GM21423 (cell line): ENCODE measurements around the gene SLC38A11.
"Not testable (repeated sequence)": the region's sequence is repeated elsewhere in the genome, so short reads cannot be mapped to it uniquely, and the experiment has no call there.

Source experiments
- ATAC-seq: cut with Tn5 transposase; IDR thresholded peaks from one replicate; pipeline ENCODE4 v1.9.1; 2021; ENCODE audit warnings: mild to moderate bottlenecking, moderate library complexity; ENCODE audit not compliant: unreplicated experiment

SLC38A11 gene

DNA sequence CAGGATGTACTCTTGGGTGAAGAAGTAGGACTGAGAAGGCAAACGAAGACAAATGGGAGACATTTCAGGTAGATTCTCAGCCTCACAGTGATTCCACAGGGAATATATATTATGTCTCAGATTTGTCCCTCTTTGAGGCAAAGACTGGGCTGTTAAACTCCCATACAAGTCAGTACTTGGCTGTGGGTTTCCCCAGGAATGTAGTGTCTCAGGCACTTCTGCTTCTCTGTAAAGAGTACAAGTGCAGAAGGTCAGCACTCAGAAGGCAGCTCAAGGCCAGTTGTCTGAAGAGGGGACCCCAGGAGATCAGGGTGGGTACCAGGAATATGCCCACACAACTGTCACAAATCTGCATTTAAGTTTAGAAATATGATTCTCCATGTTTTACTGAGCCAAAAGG is 73.8 kb downstream of the SLC38A11 start:
- no peak for ATAC-seq

DNA sequence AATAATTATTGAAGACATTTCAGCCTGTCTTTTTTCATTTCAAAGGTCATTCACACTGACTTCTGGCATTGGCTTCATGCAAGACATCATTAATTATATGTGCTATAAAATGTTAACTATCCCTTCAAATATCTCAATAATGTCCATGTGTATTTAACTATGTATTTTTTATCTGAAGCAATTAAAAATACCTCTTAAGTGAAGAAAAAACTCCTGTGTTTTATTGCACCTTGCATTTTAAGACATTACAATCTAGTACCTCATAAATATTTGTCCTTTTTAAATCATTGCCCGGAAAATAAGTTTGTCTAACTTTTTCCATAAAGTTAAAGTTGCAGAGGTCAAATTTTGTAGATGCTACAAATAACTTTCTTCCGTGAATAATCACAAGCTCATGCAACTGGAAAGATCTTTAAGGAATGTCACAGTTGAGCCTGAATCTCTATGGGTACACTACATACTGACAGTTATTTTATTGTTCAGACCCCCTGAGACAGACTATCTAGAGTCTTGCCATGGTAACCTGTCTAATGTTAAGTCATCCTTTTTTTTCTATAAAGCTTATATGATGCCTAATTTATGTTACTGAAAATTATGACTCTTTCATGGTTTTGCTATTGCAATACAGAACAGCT is 75.3 kb downstream of the SLC38A11 start:
- no peak for ATAC-seq

DNA sequence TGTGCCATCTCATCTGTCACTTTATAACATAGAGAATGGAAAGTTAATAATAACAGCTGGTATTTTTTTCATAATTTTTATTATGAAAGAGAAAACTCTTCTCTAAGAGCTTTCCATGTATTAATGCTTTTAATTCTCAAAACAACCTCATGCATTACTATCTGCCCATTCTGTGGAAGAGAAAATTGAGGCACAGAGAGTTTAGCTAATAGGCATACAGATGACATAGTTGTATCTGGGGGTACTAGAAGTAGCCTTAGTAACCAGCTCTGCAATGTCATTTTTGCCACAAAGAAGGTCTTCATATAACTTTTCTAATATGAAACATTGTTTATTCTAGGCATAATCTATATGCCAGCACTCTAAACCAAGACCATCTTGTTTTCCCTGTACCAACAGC is 77.4 kb downstream of the SLC38A11 start:
- no peak for ATAC-seq

DNA sequence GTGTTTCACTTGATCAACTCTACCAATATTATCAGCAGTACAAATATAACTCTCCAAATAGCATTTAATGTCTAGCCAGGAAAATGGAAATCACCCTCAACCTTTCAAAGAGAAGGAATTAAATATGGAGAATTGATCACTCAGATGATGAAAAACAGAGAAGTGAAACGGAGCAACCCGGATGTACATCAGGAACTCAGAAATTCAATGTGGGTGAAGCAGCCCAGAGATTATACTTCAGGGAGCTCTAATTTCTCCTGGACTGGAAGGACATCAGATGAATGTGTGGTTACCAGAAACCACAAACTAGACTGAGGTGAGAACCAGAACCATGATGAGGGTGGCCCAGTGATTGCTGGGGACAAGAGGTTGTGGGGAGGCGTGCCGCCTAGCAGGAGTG is 78.2 kb downstream of the SLC38A11 start:
- no peak for ATAC-seq

DNA sequence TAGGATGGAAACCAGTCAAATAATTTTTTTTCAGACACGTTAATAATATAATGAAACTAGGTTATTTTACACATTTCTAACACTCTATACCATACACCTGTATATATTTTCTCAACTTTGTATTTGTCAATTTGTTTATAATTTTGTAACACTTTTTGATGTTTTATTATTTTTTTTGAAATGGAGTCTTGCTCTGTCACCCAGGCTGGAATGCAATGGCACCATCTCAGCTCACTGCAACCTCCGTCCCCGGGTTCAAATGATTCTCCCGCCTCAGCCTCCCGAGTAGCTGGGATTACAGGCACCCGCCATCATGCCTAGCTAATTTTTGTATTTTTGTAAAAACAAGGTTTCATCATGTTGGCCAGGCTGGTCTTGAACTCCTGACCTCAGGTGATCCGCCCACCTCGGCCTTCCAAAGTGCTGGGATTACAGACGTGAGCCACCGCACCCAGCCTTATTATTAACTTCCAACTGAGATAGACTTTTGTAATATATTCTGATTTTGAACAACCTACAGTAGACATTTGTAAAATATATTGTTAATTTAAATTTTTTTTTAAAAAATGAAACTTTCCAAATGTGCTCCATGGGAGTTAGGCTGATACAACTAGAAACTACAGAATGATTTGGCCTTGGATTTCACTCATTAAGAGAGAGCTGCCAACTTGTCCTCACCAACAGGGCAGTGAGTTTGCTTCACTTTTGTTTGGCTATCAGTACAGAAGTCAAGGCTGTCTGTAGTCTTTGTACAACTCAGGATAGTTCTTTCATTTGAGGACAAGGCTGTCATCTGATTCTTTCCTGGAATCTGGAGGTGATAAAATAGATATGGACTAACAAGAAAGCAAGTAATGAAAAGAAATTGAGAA is 79.8 kb downstream of the SLC38A11 start:
- ATAC-seq, result no peak

DNA sequence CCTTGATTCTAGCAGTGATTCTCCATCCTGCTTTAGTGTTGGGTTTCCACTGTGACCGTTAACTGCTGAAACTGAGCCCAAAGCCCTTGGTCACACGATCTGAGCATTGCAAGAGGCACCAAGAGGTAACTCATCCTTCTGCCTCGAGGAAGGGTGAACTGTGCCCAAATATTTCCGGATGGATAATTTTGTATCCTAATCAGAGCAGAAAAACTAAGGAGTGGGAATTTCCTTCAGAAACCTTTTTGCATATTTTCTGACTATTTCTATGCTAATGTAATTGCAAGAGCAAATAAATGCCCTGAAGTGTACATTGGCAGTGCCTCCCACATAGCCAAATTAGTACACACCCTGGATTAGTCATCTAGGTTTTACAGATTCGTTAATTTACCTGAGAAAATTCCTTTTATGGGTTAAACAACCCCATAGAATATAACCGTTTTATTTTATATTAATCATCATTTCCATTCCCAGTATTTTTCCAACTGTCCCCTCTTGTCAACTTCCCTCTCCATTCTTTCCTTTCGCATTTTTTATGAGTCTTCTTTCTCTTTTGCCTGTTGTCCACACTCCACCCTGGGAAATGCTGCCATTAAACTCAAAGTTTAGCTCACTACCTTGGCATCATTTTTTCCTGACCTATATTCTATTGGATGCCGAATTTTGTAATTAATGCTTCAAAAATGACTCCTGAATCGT is 82.0 kb downstream of the SLC38A11 start:
- ATAC-seq, result no peak

DNA sequence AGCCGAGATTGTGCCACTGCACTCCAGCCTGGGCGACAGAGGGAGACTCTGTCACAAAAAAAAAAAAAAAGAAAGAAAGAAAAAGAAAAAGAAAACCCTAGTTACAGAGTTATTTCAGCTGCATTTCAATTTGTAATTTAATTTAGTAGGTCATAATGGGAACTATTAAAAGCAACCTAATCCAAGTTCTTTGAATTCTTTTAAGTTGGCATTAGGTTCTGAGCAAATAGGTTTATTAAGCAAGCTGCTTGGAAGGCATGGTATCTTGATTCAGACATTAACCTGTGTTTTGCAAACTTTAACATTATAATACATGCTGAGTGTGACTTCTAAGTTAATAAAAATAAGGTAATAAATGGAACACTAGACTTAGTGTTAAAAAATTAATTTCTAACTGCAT is 83.9 kb downstream of the SLC38A11 start:
- ATAC-seq, result no peak

DNA sequence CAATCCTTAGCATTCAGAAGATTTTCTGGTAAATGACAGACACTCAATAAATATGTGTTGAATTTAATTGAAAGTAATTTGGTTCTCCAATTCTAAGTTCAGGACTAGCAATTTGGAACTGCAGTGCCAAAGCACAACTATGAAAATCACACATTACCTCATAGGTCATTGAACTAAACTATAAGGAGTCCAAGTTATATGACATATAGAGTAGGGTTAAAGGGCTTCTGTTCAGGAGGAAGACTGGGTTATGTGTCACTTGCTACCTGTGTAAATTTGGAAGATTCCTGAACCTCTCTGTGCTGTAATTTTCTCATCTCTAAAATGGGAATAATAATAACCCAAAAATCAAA is 85.9 kb downstream of the SLC38A11 start:
- no peak for ATAC-seq

DNA sequence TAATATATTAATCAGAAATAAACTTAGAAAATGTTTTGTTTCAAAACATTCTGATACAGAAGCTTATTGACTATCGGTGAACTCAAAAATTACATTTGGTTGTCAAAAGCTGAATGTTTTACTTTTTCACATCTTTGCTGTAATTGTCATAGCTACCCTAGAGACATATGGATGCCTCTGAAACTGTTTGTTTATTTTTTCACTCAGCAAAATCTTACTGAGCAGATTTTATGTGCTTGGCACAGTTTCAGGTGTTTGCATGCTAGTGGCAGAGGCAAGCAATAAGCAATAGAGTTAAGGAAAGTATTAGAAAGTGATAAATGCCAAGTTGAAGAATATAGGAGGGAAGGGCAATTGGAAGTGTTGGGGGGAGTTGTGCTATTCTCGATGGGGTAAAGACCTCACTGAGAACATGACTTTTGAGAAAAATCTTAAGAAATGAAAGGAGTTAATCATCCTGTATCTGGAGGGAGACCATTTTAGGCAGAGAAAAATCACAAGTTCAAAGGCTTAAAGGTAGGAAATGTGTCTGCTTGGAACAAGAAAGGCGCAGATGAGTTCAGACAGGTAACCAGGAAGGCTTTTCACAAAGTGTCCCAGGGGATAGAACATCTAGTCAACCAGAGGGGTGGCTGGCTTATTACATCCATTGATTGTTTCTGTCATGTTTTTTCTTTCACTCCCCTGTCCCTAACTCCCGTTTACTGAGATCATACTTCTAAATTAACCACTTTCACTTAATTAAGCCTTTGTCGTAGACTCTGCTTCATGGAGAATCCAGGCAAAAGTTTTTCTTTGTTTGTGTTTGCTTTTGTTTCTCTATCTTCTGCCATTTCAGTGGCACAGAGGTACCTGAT is 86.5 kb downstream of the SLC38A11 start:
- ATAC-seq, result no peak

DNA sequence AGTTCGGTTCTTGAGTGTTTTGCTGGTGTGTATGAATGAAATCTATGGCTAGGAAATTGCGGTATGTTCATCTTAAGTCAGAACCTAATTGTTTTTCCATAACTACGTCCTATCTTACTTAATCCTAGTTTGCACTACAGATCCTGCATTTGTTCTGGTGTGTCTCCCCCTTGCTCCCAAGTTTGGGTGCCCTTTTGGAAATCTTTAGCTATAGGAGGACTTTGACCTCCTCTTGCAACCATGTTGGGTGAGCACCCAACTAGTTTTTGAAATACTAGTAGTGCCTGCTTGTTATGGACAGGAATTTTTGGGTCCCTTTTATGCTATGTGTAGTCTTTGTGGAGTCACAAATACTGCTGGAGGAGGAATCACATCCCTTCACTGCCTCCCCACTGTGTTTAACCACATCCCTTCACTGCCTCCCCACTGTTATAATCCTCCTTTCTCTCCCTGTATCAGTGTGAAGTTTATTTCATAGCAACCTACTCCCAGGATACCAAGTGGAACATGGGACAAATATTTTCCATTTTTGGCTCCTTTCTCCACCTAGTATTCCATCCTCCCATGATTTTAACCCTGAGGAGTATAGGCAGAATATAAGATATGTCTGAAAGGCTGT is 87.4 kb downstream of the SLC38A11 start:
- no peak for ATAC-seq

DNA sequence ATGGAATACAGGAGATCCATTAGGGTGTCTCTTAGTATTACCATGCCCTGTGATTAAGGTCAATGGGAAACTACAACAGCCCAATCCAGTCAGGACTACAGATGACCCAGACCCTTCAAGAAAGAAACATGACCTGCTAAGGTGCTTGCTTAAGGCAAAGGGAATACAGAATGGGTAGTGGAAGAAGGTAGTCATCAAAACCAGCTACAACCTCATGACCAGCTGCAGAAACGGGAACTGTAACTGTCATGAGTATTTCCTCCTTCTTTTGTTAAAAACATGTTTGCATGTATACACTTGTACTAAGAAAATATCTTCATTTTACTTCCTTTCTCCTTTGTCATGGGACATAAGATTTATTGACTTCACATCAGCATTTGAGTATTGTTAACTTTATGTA is 88.9 kb downstream of the SLC38A11 start:
- not testable (repeated sequence) for ATAC-seq

DNA sequence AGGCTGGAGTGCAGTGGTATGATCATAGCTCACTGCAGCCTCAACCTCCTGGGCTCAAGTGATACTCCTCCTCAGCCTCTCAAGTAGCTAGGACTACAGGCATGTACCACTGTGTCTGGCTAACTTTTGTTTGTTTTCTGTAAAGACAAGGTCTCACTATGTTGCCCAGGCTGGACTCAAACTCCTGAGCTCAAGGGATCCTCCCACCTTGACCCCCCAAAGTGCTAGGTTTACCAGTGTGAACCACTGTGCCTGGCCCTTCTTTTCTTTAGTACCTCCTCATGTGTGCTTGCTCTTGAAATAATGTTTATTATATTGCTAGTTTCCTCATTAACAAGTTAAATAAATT is 94.7 kb downstream of the SLC38A11 start:
- no peak for ATAC-seq

DNA sequence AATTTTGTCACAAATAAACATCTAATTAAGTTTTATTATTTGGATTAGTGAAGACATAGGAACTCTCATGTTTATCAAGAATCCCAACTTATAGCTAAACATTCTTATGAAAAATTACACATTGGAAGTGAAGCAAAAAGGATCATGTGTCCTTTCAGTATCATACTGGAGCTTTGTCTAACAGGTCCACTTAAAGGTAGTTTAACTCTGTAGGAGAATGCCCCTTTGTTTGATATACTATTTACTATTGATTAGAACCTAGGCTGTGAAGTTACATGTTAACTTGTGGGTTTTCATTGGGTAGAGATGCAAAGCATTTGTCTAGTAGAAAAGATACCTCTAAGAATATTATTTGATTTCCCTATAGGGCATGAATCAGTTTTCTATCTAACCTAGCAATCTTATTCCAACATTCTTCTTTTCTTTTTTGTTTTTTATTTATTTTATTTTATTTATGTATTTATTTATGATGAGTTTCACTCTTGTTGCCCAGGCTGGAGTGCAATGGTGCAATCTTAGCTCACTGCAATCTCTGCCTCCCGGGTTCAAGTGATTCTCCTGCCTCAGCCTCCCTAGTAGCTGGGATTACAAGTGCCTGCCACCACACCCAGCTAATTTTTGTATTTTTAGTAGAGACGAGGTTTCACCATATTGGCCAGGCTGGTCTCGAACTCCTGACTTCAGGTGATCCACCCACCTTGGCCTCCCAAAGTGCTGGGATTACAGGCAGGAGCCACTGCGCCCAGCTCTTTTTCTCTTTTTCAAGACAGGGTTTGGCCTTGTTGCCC is 95.2 kb downstream of the SLC38A11 start:
- ATAC-seq, result not testable (repeated sequence)

DNA sequence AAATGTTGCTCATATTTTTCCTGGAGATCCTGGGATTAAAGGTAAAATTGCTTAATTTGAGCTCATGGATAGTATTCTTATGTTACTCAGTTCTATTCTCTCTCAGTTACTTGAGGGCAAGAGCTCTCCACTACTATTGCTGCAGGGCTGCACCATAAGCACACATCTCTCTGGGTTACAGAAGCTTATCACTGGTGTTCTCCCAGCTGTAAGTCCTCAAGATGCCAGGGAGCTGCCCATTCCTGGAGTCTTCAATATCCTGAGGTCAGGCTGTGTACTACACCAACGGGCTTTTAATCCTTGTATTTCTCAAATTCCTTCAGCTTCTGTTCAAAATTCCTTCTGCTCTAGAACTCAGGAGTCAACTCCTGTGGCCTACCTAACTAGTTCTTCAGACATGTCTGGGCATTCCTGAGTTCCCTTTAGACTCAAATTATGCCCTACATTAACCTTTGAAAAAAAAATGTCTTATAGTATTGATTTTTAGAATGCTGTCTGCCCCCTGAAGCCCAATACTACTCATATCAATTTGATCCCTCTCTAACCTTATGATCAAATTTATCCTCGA is 96.0 kb downstream of the SLC38A11 start:
- ATAC-seq, result no peak

DNA sequence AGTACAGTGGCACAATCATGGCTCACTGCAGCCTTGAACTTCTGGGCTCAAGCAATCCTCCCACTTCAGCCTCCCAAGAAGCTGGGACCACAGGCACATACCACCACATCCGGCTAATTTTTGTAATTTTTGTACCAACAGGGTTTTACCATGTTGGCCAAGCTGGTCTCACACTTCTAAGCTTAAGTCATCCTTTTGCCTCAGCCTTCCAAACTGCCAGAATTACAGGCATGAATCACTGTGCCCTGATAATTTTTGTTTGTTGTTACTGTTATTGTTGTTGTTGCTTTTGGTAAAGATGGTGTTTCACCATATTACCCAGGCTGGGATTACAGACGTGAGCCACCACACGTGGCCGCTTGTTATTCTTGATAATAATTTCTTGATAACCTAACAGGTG is 103.2 kb downstream of the SLC38A11 start:
- no peak for ATAC-seq

DNA sequence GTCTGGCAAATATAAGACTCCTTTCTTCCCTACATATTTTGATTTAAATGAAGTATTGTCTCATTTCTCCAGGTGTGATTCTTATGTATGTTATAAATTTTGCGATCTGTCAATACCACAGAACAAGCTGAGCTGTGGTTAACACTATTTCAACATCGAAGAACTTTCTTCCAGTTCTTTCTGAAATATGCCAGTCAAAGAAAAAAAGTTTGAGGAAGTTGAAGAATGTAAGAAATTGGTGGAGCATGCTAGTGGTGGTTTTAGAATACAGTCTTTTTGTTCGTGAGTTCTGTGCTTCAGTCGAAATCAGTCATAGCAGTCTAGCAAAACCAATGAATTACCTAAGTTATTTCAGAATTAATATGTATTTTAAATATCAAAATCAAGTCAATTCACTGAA is 105.1 kb downstream of the SLC38A11 start:
- ATAC-seq, result no peak

DNA sequence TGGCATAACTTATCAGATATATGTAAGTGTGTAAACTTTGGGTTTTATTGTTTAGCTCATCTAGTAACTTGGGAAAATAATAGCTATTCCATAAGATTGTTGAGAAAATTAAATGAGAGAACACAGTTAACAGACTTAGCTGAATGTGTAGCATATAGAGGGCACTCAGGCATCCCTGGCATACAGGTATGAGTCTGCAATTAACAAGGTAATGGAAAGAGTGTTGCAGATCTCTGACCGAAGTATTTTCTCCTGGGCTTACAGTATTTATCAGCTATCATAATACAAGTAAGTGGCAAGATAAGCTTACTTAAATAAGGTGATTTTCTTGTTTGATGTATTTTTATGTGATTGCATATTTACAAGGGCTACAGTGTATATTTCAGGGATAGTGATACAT is 105.8 kb downstream of the SLC38A11 start:
- no peak for ATAC-seq

DNA sequence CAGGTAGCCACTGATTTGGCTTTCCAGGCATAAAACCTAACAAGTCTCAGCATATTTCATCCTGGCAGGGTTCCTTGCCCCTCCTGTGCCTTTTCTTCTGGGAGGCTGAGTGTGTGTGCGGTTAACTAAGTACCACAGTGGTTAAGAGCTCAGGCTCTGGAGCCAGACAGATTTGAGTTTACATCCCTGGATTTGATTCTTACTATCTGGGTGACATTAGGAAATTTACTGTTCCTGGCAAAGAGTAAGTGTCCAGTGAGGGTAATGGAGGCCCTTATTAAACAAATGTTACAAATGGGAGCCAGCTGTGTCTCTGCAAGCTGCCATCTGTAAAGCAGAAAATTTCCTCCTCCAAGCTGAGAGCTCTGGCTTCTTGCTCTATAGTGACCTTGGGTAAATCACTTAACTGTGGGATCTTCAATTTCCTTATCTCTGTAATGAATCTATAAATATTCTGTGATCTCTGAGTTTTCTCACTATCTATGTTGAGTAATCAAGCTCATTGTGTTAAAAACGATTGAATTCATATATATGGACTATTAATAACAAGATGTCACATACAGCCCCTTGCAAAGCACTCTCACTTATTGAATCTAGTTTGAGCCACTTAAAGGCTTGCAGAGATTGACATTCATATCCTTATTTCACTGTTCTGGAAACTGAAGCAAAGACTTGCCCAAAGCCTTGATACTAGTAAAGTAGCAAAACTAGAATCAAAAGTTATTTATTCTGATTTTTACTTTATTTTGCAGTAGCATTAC is 107.2 kb downstream of the SLC38A11 start:
- ATAC-seq, result no peak

DNA sequence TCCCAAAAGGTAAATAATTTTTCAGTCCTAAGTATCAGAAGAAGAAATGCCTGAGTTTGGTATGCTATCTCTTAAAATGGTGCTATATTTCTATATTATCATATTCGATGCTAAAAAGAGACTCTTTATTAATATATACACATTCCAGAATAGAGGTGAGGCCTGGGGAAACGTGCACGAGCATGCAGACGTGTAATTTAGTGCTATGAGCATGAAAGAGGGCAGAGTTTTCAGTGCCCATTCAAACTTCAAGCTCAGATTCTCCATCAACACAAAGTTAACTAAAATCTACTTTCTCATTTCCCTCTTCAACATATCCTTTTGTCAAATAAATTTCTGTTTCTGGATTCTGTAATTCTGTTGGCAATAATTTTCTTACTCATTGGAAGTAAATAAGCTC is 108.0 kb downstream of the SLC38A11 start:
- ATAC-seq, result no peak
